ENCODE results near the gene RALB. TPM values are rescaled to one million over a fixed set of nuclear protein-coding genes. Genes with fewer than 3 reads are reported as not detected.

The RALB gene
- total RNA-seq, 1 experiment from 2014 or later: 24.6 TPM

- Mint-ChIP-seq H3K4me1 (peaks cover 19 to 28% of the 10 kb centered on the region in 2 experiments), H3K9me3 (no peaks in the 10 kb centered on the region; a peak in 1 of 5 replicates), H3K36me3 (ENCODE audit: insufficient read depth in 1 of 3, low read depth in 3 of 3) (no peaks in the 10 kb centered on the region), H3K4me3 (no peak overlapping the region), H3K27ac (no peak overlapping the region), H3K27me3 (ENCODE audit: low read depth) (peaks cover 64% of the 10 kb centered on the region)
- Histone ChIP-seq H2AFZ (ENCODE audit: low read length) (no peak overlapping the region), H3K4ac (ENCODE audit: low read depth, low read length) (no peak overlapping the region), H2BK120ac (ENCODE audit: low read depth, low read length, poor library complexity, severe bottlenecking) (no peak overlapping the region), H3K4me1 (ENCODE audit: insufficient read depth, low read length) (no peaks in the 10 kb centered on the region), H4K91ac (ENCODE audit: insufficient read length, low read depth, low read length) (no peak overlapping the region), H3K14ac (ENCODE audit: insufficient read depth, low read length) (no peak overlapping the region), H3K79me2 (ENCODE audit: insufficient read depth, low read length) (no peaks in the 10 kb centered on the region), H2BK15ac (ENCODE audit: low read depth, low read length) (no peak overlapping the region), H4K8ac (replicated peaks; ENCODE audit: insufficient read length, low read depth, low read length) (no peak overlapping the region), H4K5ac (ENCODE audit: insufficient read length, low read depth, low read length) (no peak overlapping the region), H3K23me2 (ENCODE audit: insufficient read length, low read depth, low read length, poor library complexity, severe bottlenecking) (peaks cover 4% of the 10 kb centered on the region), H3K27ac (ENCODE audit: insufficient read length, low read depth, low read length) (no peak overlapping the region), H3T11ph (ENCODE audit: low read length) (no peak overlapping the region), H3K9me3 (ENCODE audit: control insufficient read depth, low read depth, low read length) (no peaks in the 10 kb centered on the region), H3K4me2 (ENCODE audit: insufficient read depth, insufficient read length, low read length) (no peak overlapping the region), H2BK12ac (ENCODE audit: insufficient read length, low read depth, low read length) (no peak overlapping the region), H3K23ac (ENCODE audit: insufficient read length, low read depth, low read length) (no peak overlapping the region), H2AK5ac (ENCODE audit: insufficient read length, low read length) (no peak overlapping the region), H3K56ac (ENCODE audit: insufficient read length, low read depth, low read length) (no peak overlapping the region), H4K20me1 (ENCODE audit: control insufficient read depth, insufficient read depth, insufficient read length) (peaks cover 2% of the 10 kb centered on the region), H3K18ac (ENCODE audit: insufficient read length, low read depth, low read length) (no peak overlapping the region), H3K79me1 (ENCODE audit: insufficient read depth, low read depth, low read length, poor library complexity, severe bottlenecking) (no peaks in the 10 kb centered on the region), H2BK20ac (ENCODE audit: low read depth, low read length, poor library complexity, severe bottlenecking) (no peak overlapping the region), H2BK5ac (ENCODE audit: insufficient read length, low read length) (no peak overlapping the region), H3K27me3 (ENCODE audit: insufficient read depth, low read length) (no peaks in the 10 kb centered on the region; the same call in 1 of the 2 replicates), H3K9ac (ENCODE audit: extremely low read depth, insufficient read length, low read length) (no peak overlapping the region)
- TF ChIP-seq CTCF (conservative IDR thresholded peaks at IDR 0.05): no peak
- no peak for DNase-seq
- no CpG with 5 or more reads among the region's 16 CpGs for WGBS (ENCODE audit: extremely low coverage, insufficient read length, low lambda C conversion rate)
Measured at GRCh38 chr2:120308038-120308910, 55.6 kb downstream of the RALB start.

Data from H9 (cell line).